ENCODE results near the gene PTPRT. TPM values are rescaled to one million over a fixed set of nuclear protein-coding genes. Genes with fewer than 3 reads are reported as not detected.

Gene PTPRT
- total RNA-seq, 2 experiments from 2014 or later, result not detected

GRCh38 chr20:42556575-42556974 is 633.1 kb downstream of the PTPRT start:
- Mint-ChIP-seq H3K27ac (no peak overlapping the region), H3K36me3 (ENCODE audit: low read depth) (no peaks in the 10 kb centered on the region), H3K27me3 (peaks cover 1% of the 10 kb centered on the region), H3K4me3 (no peak overlapping the region), H3K4me1 (ENCODE audit: low read depth) (peaks cover 7% of the 10 kb centered on the region), H3K9me3 (no peaks in the 10 kb centered on the region)
- ChIA-PET CTCF (no interaction called here), POLR2A (no interaction called here)
- DNase-seq (no peak), ATAC-seq (no peak)
- intact Hi-C loops (cut with micrococcal nuclease), result no loop called here
- no peak for TF ChIP-seq CTCF (IDR thresholded peaks at IDR 0.05)

- no peak overlapping the region for H3K4me3 Mint-ChIP-seq
- no peak for ATAC-seq
- DNase-seq, result no peak
- H3K4me1 Mint-ChIP-seq (ENCODE audit: low read depth), result peaks cover 7% of the 10 kb centered on the region
- H3K36me3 Mint-ChIP-seq (ENCODE audit: low read depth), result no peaks in the 10 kb centered on the region
- no peak for TF ChIP-seq CTCF (IDR thresholded peaks at IDR 0.05)
- ChIA-PET POLR2A (no interaction called here), CTCF (no interaction called here)
- H3K27ac Mint-ChIP-seq, result no peak overlapping the region
- no peaks in the 10 kb centered on the region for H3K9me3 Mint-ChIP-seq
- peaks cover 1% of the 10 kb centered on the region for H3K27me3 Mint-ChIP-seq
- intact Hi-C loops (cut with micrococcal nuclease), result no loop called here
Measured at GRCh38 chr20:42553374-42553773, 636.3 kb downstream of the PTPRT start.

GRCh38 chr20:42549496-42549895 is 640.2 kb downstream of the PTPRT start:
- POLR2A ChIA-PET, result no interaction called here
- no peaks in the 10 kb centered on the region for H3K36me3 Mint-ChIP-seq (ENCODE audit: low read depth)
- H3K4me1 Mint-ChIP-seq (ENCODE audit: low read depth), result peaks cover 7% of the 10 kb centered on the region
- no peak overlapping the region for H3K27ac Mint-ChIP-seq
- H3K27me3 Mint-ChIP-seq, result peaks cover 1% of the 10 kb centered on the region
- no peak for ATAC-seq
- H3K4me3 Mint-ChIP-seq, result no peak overlapping the region
- H3K9me3 Mint-ChIP-seq, result no peaks in the 10 kb centered on the region
- CTCF ChIA-PET, result no interaction called here
- intact Hi-C loops (cut with micrococcal nuclease), result no loop called here
- no peak for TF ChIP-seq CTCF (IDR thresholded peaks at IDR 0.05)
- DNase-seq, result no peak

GRCh38 chr20:42544926-42545325 is 644.8 kb downstream of the PTPRT start:
- no peaks in the 10 kb centered on the region for H3K36me3 Mint-ChIP-seq (ENCODE audit: low read depth)
- no peak for DNase-seq
- POLR2A ChIA-PET, result no interaction called here
- H3K9me3 Mint-ChIP-seq, result no peaks in the 10 kb centered on the region
- no peak overlapping the region for H3K4me3 Mint-ChIP-seq
- peaks cover 2% of the 10 kb centered on the region for H3K27me3 Mint-ChIP-seq
- CTCF ChIA-PET, result no interaction called here
- intact Hi-C loops (cut with micrococcal nuclease), result no loop called here
- TF ChIP-seq CTCF (IDR thresholded peaks at IDR 0.05), result no peak
- no peak overlapping the region for H3K27ac Mint-ChIP-seq
- no peaks in the 10 kb centered on the region for H3K4me1 Mint-ChIP-seq (ENCODE audit: low read depth)
- ATAC-seq, result no peak

- intact Hi-C loops (cut with micrococcal nuclease), result no loop called here
- POLR2A ChIA-PET, result no interaction called here
Measured at GRCh38 chr20:42532831-42533230, 656.9 kb downstream of the PTPRT start.

More at GRCh38 chr20:42532831-42533230, 656.9 kb downstream of the PTPRT start:
- ATAC-seq (no peak), DNase-seq (no peak)
- CTCF ChIA-PET, result interaction anchor here (1.1 kb wide), 1 partner anchor 58 kb away, joined by 3 read pairs; no protein-coding TSS in a partner anchor
- no peak overlapping the region for H3K27ac Mint-ChIP-seq
- H3K36me3 Mint-ChIP-seq (ENCODE audit: low read depth), result no peaks in the 10 kb centered on the region
- peaks cover 2% of the 10 kb centered on the region for H3K27me3 Mint-ChIP-seq
- H3K4me3 Mint-ChIP-seq, result no peak overlapping the region
- H3K9me3 Mint-ChIP-seq, result peaks cover 3% of the 10 kb centered on the region
- H3K4me1 Mint-ChIP-seq (ENCODE audit: low read depth), result no peaks in the 10 kb centered on the region
- TF ChIP-seq CTCF (IDR thresholded peaks at IDR 0.05), result no peak

Data from activated CD8-positive, alpha-beta T cell treated with anti-CD3 and anti-CD28 coated beads for 36 hours (primary cell).